ENCODE measurements around the gene C11orf42. TPM values are rescaled to one million over a fixed set of nuclear protein-coding genes. Genes with fewer than 3 reads are reported as not detected.
A peak's percentile ranks its signal among the peaks of the same experiment; 100 is the strongest.

Gene C11orf42
- total and polyA plus RNA-seq, 4 donors, result not detected

GRCh38 chr11:6197466-6198200 is 7.7 kb upstream of the C11orf42 start:
- Histone ChIP-seq H3K27me3 (ENCODE audit: control insufficient read depth in 4 of 4, insufficient read depth in 4 of 4, low read length in 3 of 4) (no peaks in the 10 kb centered on the region), H3K4me1 (ENCODE audit: control insufficient read depth in 4 of 4, insufficient read depth in 4 of 4, low read length in 3 of 4) (no peaks in the 10 kb centered on the region), H3K36me3 (ENCODE audit: control insufficient read depth in 4 of 4, insufficient read depth in 3 of 4, low read depth in 1 of 4, low read length in 3 of 4) (peaks cover 0 to 2% (median 0%) of the 10 kb centered on the region in 4 donors), H3K9me3 (ENCODE audit: control insufficient read depth in 4 of 4, low read length in 3 of 4) (no peaks in the 10 kb centered on the region), H3K4me3 (ENCODE audit: low read depth in 1 of 3, low read length in 3 of 3) (no peak overlapping the region), H3K27ac (ENCODE audit: low read depth in 1 of 2, low read length in 2 of 2) (no peak overlapping the region), H3K9ac (ENCODE audit: low read depth in 1 of 2, low read length in 2 of 2) (no peak overlapping the region)
- DNase-seq (ENCODE audit: low spot score), result no peak
- 94% methylated on average over 4 of the region's 4 CpGs for WGBS
- no peak for TF ChIP-seq RAD21 (IDR thresholded peaks at IDR 0.05)

- H3K4me1 ChIP-seq (ENCODE audit: control insufficient read depth in 4 of 4, insufficient read depth in 4 of 4, low read length in 3 of 4), result no peaks in the 10 kb centered on the region
- no peak for DNase-seq (ENCODE audit: low spot score)
- H3K9me3 ChIP-seq (ENCODE audit: control insufficient read depth in 4 of 4, low read length in 3 of 4), result no peaks in the 10 kb centered on the region
- no peak within 1 kb of the TSS for H3K4me3 ChIP-seq (ENCODE audit: low read depth in 1 of 3, low read length in 3 of 3)
- TF ChIP-seq FOXA1 (IDR thresholded peaks at IDR 0.05) (no peak), RXRA (IDR thresholded peaks at IDR 0.05) (no peak)
- no peak within 1 kb of the TSS for H3K27ac ChIP-seq (ENCODE audit: low read depth in 1 of 2, low read length in 2 of 2)
- H3K27me3 ChIP-seq (ENCODE audit: control insufficient read depth in 4 of 4, insufficient read depth in 4 of 4, low read length in 3 of 4), result no peaks in the 10 kb centered on the region
- 97% methylated on average over 5 of the region's 5 CpGs for WGBS
- no peak within 1 kb of the TSS for H3K9ac ChIP-seq (ENCODE audit: low read depth in 1 of 2, low read length in 2 of 2)
- peaks cover 0 to 8% (median 3%) of the 10 kb centered on the region in 4 donors for H3K36me3 ChIP-seq (ENCODE audit: control insufficient read depth in 4 of 4, insufficient read depth in 3 of 4, low read depth in 1 of 4, low read length in 3 of 4)
Measured at GRCh38 chr11:6199174-6199810, 6.1 kb upstream of the C11orf42 start, which contains the start of gene OR52W1. Gene OR52W1, plus strand, starts transcription at chr11:6199224. Its CDS starts 0 bp downstream, at chr11:6199224.

- no peak overlapping the region for H3K9ac ChIP-seq (ENCODE audit: low read depth in 1 of 2, low read length in 2 of 2)
- no peak overlapping the region for H3K4me3 ChIP-seq (ENCODE audit: low read depth in 1 of 3, low read length in 3 of 3)
- TF ChIP-seq HNF4A (conservative IDR thresholded peaks at IDR 0.05), result no peak
- peak; percentile 32 for TF ChIP-seq YY1 (IDR thresholded peaks at IDR 0.05)
- no peaks in the 10 kb centered on the region for H3K9me3 ChIP-seq (ENCODE audit: control insufficient read depth in 4 of 4, low read length in 3 of 4)
- DNase-seq (ENCODE audit: low spot score), result no peak
- H3K27me3 ChIP-seq (ENCODE audit: control insufficient read depth in 4 of 4, insufficient read depth in 4 of 4, low read length in 3 of 4), result no peaks in the 10 kb centered on the region
- H3K4me1 ChIP-seq (ENCODE audit: control insufficient read depth in 4 of 4, insufficient read depth in 4 of 4, low read length in 3 of 4), result no peaks in the 10 kb centered on the region
- 67% methylated on average over 4 of the region's 4 CpGs for WGBS
- H3K27ac ChIP-seq (ENCODE audit: low read depth in 1 of 2, low read length in 2 of 2), result peak overlapping the region; percentile 40 to 66
- H3K36me3 ChIP-seq (ENCODE audit: control insufficient read depth in 4 of 4, insufficient read depth in 3 of 4, low read depth in 1 of 4, low read length in 3 of 4), result peaks cover 0 to 23% (median 11%) of the 10 kb centered on the region in 4 donors
Measured at GRCh38 chr11:6200975-6201374, 4.4 kb upstream of the C11orf42 start.

- Histone ChIP-seq H3K27me3 (ENCODE audit: control insufficient read depth in 4 of 4, insufficient read depth in 4 of 4, low read length in 3 of 4) (no peaks in the 10 kb centered on the region), H3K4me3 (ENCODE audit: low read depth in 1 of 3, low read length in 3 of 3) (no peak overlapping the region), H3K9me3 (ENCODE audit: control insufficient read depth in 4 of 4, low read length in 3 of 4) (no peaks in the 10 kb centered on the region), H3K36me3 (ENCODE audit: control insufficient read depth in 4 of 4, insufficient read depth in 3 of 4, low read depth in 1 of 4, low read length in 3 of 4) (peaks cover 1 to 28% (median 13%) of the 10 kb centered on the region in 4 donors), H3K9ac (ENCODE audit: low read depth in 1 of 2, low read length in 2 of 2) (no peak overlapping the region), H3K4me1 (ENCODE audit: control insufficient read depth in 4 of 4, insufficient read depth in 4 of 4, low read length in 3 of 4) (no peaks in the 10 kb centered on the region), H3K27ac (ENCODE audit: low read depth in 1 of 2, low read length in 2 of 2) (peak overlapping the region; percentile 40 to 66)
- DNase-seq (ENCODE audit: low spot score), result no peak
- WGBS, result 80% methylated on average over 2 of the region's 2 CpGs
- TF ChIP-seq YY1 (IDR thresholded peaks at IDR 0.05) (no peak), GABPA (IDR thresholded peaks at IDR 0.05 in 1 of 2, conservative IDR thresholded peaks at IDR 0.05 in 1 of 2) (no peak), NR2F2 (IDR thresholded peaks at IDR 0.05) (no peak), EGR1 (IDR thresholded peaks at IDR 0.05; ENCODE audit: low read depth in 2 of 2) (no peak), RAD21 (IDR thresholded peaks at IDR 0.05) (no peak), CTCF (IDR thresholded peaks at IDR 0.05; ENCODE audit: low read depth, low read length, missing input control) (no peak), HNF4A (conservative IDR thresholded peaks at IDR 0.05) (no peak), HNF4G (IDR thresholded peaks at IDR 0.05) (no peak), TAF1 (conservative IDR thresholded peaks at IDR 0.05) (no peak), REST (IDR thresholded peaks at IDR 0.05) (no peak), FOXA2 (IDR thresholded peaks at IDR 0.05) (no peak), SP1 (IDR thresholded peaks at IDR 0.05) (no peak), RXRA (IDR thresholded peaks at IDR 0.05) (no peak), ZBTB33 (IDR thresholded peaks at IDR 0.05) (no peak)
Measured at GRCh38 chr11:6201481-6201880, 3.9 kb upstream of the C11orf42 start.
